Activated naive CD4-positive, alpha-beta T cell treated with anti-CD3 and anti-CD28 coated beads, Interleukin-2, amount 50 U/mL, for 16 hours (primary cell): ENCODE results near the gene ZNF181.

ENCODE experiments used
- DNase-seq: peaks from one replicate; pipeline ENCODE4 v3.0.0-alpha.2; 2020

The ZNF181 gene

DNA sequence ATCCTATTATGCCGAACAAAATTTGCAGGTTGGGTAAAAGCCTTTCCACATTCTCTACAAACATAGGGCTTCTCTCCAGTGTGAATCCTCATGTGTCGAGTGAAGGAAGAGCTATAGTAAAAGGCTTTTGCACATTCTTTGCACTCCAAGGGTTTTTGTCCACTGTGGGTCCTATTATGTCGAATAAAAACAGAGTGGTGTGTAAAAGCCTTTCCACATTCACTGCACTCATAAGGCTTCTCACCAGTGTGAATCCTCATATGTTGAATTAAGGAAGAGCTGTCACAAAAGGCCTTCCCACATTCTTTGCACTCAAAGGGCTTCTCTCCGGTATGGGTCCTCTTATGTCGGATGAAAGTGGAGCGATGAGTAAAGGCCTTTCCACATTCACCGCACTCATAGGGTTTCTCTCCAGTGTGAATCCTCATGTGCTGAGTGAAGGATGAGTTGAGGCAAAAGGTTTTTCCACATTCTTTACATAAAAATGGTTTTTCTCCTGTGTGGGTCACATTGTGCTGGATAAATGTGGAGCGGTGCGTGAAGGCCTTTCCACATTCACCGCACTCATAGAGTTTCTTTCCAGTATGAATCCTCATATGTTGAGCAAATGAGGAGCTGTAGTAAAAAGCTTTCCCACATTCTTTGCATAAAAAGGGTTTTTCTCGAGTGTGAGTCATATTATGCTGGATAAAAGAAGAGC lies 25.3 kb downstream of the ZNF181 start:
- no peak for DNase-seq

DNA sequence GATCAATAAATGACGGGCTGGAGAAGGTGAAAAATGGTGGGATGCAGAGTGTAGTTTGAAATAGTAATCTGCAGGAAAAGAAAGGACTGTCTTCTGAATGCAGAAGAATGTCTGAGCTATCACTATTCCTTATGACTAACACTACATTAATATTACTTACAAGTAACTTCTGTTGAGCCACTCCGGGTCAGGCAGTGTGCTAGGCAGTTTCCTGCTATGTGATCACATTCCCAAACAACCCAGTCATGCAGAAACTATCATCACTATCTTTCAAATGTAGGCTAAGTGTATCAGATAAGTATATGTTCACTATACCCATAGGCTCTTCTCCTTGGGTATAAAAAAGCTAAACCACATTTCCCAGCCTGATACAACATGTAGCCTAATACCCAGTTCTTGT lies 32.3 kb downstream of the ZNF181 start:
- no peak for DNase-seq

DNA sequence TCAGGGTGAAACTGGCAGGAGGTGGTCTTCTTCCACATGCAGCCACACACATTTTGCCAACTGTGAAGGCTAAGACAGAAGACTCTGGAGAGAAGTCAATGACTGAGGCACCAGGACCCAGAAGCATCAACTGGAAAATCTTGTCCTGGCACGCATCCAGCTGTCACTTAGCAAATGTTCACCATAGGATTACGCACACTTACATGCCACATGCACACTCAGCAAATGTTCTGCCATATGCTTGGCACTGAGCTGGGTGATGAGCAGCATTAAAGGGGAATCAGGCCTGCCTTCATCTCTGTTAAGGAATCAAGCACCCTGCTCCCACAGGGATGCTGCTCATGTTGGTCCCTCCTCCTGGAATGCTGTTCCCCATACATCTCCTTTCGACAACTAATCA lies 33.9 kb downstream of the ZNF181 start:
- DNase-seq, result no peak

DNA sequence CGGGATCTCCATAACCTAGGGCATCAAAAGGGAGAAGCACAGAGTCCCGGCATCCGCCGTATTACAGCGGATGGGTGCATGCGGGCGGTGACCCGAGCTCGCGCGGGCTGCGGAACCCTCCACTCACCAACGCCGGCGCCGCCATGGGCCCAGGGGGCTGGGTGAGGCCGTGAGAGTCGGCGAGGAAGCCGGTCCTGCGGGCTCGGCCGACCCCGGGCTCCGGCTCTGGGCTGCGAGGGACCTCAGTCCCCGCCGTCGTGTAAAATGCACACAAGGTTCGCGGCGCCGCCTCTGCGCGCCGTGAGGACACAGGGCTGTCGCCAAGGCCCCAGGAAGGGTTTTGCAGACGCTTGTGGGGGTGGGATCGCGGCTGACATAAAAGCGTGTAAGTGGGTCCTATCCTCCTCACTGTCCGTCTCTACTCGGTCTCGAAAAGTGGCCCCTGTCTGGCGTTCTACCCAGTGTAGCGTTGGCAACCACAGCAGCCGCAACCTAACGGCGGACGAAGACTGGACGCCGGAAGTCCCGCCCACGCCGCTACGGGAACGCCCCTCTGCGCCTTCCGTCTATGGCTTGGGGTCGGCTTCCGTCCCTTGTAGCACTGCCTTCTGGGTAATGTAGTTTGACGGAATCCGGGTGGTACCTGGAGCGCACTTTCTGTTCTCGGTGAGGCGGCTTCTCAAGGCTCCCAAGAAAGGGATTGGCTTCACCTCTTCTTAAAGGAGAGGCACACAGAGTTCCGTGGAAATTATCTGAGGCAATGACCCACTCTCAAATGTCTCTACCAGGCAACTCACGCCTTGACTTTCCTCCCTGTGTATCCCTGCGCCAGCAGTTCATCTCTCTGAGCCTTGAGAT lies 38.9 kb downstream of the ZNF181 start, which contains the start of gene ZNF599:
ZNF599 (minus strand) TSS at position 519 of the 858 bp plus-strand sequence; CDS start at position 145, 374 bp downstream.
- peak; percentile 90 for DNase-seq

DNA sequence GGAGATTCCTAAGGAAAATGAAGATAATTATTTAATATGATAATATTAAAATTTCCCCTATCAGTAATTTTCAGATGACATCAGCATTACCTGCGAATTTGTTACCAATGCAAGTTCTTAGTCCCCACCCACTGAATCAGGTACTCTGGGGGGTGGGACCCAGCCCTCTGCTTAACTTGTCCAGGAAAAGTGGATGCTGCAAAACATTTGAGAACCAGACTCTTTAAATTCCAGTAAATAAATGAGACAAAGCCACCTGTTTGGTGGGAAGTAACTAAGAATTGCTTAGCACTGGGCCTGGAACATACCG lies 39.5 kb downstream of the ZNF181 start:
- no peak for DNase-seq

DNA sequence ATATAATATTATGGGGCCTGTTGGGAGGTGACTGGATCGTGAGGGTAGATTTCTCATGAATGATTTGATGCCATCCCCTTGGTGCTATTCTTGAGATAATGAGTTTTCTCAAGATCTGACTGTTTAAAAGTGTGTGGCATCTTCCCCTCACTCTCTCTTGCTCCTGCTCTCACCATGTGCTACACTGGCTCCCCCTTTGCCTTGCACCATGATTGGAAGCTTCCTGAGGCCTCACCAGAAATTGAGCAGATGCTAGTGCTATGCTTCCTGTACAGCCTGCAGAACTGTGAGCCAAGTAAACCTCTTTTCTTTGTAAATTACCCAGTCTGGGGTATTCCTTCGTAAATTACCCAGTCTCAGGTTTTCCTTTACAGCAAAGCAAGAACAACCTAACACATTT lies 40.8 kb downstream of the ZNF181 start:
- DNase-seq, result no peak

DNA sequence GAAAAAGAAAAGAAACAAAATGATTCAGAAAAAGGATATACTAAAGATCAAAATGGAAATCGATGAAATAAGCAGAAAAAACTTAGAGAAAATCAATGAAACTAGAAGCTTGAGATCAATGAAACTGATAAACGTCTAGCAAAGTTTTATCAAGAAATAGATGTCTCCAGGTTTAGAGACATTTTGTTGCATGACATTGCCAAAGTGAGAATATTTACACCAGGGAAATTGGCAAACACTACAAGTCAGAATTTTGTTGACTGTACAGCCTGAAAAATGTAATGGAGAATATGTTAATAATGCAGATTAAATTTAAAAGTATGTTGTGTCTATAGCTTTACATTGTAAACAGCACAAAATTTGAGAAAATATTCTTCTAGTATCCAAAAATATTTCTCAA lies 44.3 kb downstream of the ZNF181 start:
- no peak for DNase-seq

DNA sequence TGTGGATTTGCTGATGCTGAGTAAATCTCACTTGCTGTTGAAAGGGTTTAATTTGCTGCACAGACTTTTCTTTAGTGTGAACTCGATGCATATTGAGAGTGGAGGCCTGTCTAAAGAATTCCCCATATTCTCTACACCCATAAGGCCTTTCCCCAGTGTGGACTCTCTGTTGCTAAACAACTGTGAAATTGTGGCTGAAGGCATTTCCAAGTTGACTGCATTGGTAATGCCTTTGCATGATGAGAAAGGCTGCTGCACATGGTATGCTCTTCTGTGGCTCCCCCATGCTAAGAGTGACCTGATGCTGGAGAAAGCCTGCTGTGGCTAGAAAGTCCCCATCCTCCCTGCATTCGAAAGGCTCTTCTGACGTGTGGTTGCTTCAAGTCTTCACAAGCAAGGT lies 45.6 kb downstream of the ZNF181 start:
- DNase-seq, result no peak

DNA sequence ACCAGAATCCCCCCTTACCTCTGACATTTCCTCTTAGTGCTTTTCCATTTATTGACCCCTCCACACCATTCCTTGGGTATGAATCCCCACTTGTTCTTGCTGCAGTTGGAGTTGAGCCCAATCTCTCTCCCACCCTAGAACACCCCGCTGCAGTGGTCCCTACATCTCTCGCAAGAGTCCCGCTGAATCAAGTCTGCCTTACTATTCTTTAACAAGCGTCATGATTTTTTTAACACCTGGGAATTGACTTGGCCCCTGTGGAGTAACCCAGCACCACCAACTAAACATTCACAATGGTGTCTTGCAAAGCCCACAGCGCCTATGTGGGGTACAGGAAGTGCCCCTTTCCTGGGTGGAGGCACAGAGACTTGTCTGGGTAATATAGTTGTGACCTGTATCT lies 52.2 kb downstream of the ZNF181 start:
- DNase-seq, result no peak

DNA sequence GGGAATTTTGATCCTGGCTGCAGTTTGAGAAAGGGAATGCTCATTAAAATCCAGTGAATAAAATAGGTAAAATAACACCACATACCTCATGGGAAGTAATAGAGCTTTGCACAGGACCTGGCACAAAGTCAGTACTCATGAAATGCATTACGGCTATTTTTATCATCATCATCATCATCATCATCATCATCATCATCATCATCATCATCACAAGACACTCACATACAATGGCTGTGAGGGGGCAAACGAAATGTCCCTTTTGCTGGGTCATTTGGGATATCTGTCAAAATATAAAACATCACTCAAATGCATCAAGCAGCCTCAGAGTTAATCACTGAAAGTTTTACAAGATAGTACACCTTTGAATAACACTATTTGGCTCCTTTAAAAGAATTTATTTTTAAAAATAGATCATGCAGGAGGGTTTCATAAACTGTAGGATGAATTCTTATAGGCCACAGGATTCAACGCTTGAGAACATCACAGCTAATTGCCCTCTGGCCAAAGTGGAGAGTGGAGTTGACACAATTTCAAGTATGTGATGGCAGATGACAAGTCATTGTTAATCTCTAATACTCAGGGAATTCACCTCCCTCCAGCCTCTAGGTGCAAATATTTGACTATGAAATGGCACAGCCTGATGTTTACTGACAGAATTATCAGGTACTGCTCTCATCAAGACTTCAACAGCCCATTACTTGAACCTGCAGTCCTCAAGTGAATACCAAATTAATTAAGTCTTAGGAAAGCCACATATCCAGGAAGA lies 53.2 kb downstream of the ZNF181 start:
- no peak for DNase-seq

DNA sequence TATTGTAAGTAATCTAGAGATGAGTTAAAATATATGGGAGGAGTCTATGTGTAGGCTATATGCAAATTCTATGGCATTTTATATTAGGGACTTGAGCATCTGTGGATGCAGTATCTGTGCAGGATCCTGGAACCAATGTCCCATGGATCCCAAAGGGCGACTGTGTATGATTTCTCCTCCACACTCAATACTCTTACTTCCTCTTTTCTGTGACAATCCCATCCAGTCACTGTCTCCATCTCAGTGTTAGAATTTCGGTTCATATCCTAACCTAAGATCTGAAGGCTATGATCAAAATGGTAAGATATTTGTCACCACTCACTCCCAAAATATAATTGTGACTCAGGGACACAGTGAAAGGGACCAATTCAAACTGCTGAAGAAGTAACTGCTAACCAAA lies 54.0 kb downstream of the ZNF181 start:
- no peak for DNase-seq

DNA sequence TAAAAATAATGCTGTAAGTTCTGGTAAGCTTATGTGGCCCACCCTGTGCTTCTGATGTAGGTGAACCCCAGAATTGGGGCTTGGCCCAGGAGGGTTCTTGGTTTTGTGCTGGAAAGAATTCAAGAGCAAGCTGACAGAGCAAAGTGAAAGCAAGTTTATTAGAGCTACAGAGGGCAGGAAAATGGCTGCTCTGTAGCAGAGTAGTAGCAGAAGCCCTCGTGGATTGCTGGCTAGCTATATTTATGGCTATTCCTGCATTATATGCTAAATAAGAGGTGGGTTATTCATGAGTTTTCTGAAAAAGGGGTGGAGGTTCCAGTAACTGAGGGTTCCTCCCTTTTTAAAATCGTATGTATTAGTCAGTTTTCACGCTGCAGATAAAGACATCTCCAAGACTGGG lies 59.5 kb downstream of the ZNF181 start:
- no peak for DNase-seq

DNA sequence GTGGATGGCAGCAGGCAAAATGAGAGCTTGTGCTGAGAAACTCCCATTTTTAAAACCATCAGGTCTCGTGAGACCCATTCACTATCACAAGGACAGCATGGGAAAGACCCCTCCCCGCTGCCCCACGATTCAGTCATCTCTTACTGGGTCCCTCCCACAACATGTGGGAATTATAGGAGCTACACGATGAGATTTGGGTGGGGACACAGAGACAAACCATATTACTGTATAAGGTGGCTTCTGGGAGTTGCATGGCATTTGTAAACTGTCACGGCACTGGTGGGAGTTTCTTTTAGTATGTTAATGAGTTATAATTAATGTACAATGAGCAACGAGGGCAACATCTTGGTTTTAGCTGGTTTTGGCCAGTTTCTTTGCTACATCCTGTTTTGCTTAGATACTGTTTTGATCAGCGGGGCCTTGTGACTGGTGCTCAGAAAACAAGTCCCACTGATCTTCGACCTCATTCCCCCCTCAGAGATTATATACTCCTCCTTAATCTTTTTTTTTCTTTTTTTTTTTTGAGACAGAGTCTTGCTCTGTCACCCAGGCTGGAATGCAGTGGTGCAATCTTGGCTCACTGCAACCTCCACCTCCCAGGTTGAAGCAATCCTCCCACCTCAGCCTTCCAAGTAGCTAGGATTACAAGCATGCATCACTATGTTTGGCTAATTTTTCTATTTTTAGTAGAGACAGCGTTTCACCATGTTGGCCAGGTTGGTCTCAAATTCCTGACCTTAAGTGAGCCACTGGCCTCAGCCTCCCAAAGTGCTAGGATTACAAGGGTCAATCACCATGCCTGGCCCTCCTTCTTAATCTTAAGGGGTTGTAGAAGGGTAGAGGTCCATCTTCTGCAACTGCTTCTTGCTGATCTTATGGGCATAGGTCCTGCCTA lies 60.3 kb downstream of the ZNF181 start:
- DNase-seq, result no peak
